Measurements from ENCODE around the gene EPDR1. TPM values are rescaled to one million over a fixed set of nuclear protein-coding genes. Genes with fewer than 3 reads are reported as not detected.

EPDR1 gene
- total RNA-seq, 1 experiment from 2014 or later: 5.3 TPM

- TF ChIP-seq, protein P1, sequence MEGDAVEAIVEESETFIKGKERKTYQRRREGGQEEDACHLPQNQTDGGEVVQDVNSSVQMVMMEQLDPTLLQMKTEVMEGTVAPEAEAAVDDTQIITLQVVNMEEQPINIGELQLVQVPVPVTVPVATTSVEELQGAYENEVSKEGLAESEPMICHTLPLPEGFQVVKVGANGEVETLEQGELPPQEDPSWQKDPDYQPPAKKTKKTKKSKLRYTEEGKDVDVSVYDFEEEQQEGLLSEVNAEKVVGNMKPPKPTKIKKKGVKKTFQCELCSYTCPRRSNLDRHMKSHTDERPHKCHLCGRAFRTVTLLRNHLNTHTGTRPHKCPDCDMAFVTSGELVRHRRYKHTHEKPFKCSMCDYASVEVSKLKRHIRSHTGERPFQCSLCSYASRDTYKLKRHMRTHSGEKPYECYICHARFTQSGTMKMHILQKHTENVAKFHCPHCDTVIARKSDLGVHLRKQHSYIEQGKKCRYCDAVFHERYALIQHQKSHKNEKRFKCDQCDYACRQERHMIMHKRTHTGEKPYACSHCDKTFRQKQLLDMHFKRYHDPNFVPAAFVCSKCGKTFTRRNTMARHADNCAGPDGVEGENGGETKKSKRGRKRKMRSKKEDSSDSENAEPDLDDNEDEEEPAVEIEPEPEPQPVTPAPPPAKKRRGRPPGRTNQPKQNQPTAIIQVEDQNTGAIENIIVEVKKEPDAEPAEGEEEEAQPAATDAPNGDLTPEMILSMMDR (conservative IDR thresholded peaks at IDR 0.05): no peak
- Histone ChIP-seq H3K4me1 (ENCODE audit: insufficient read depth, low read length) (no peaks in the 10 kb centered on the region), H3K23ac (ENCODE audit: insufficient read length, low read depth, low read length) (no peak overlapping the region), H2BK120ac (ENCODE audit: low read depth, low read length, poor library complexity, severe bottlenecking) (no peak overlapping the region), H3K23me2 (ENCODE audit: insufficient read length, low read depth, low read length, poor library complexity, severe bottlenecking) (peaks cover 12% of the 10 kb centered on the region), H3K14ac (ENCODE audit: insufficient read depth, low read length) (no peak overlapping the region), H3K4me2 (ENCODE audit: insufficient read depth, insufficient read length, low read length) (no peak overlapping the region), H3K18ac (ENCODE audit: insufficient read length, low read depth, low read length) (no peak overlapping the region), H3K56ac (ENCODE audit: insufficient read length, low read depth, low read length) (no peak overlapping the region), H3K27me3 (ENCODE audit: insufficient read depth, low read length) (no peaks in the 10 kb centered on the region), H3K4ac (ENCODE audit: low read depth, low read length) (no peak overlapping the region), H3K79me1 (ENCODE audit: insufficient read depth, low read depth, low read length, poor library complexity, severe bottlenecking) (no peaks in the 10 kb centered on the region), H3K27ac (ENCODE audit: insufficient read length, low read depth, low read length) (no peak overlapping the region), H4K5ac (ENCODE audit: insufficient read length, low read depth, low read length) (no peak overlapping the region), H2BK12ac (ENCODE audit: insufficient read length, low read depth, low read length) (no peak overlapping the region), H4K20me1 (ENCODE audit: control insufficient read depth, insufficient read depth, insufficient read length) (no peaks in the 10 kb centered on the region), H3K9ac (ENCODE audit: extremely low read depth, insufficient read length, low read length) (no peak overlapping the region), H4K8ac (replicated peaks; ENCODE audit: insufficient read length, low read depth, low read length) (no peak overlapping the region), H3K9me3 (ENCODE audit: control insufficient read depth, low read depth, low read length) (no peaks in the 10 kb centered on the region), H3T11ph (ENCODE audit: low read length) (no peak overlapping the region), H2BK15ac (ENCODE audit: low read depth, low read length) (no peak overlapping the region), H2AK5ac (ENCODE audit: insufficient read length, low read length) (no peak overlapping the region), H2AFZ (ENCODE audit: low read length) (no peak overlapping the region), H2BK20ac (ENCODE audit: low read depth, low read length, poor library complexity, severe bottlenecking) (no peak overlapping the region), H4K91ac (ENCODE audit: insufficient read length, low read depth, low read length) (no peak overlapping the region), H3K79me2 (ENCODE audit: insufficient read depth, low read length) (no peaks in the 10 kb centered on the region), H2BK5ac (ENCODE audit: insufficient read length, low read length) (no peak overlapping the region)
- Mint-ChIP-seq H3K9me3 (peaks cover 6 to 10% of the 10 kb centered on the region in 2 experiments; a peak in 4 of 5 replicates), H3K4me3 (no peak overlapping the region), H3K4me1 (peaks cover 8 to 10% of the 10 kb centered on the region in 2 experiments; a peak in 3 of 4 replicates), H3K27me3 (ENCODE audit: low read depth) (peaks cover 23% of the 10 kb centered on the region), H3K36me3 (ENCODE audit: insufficient read depth in 1 of 3, low read depth in 3 of 3) (peaks cover 2 to 7% (median 4%) of the 10 kb centered on the region in 3 experiments; a peak in 5 of 7 replicates), H3K27ac (no peak overlapping the region)
- DNase-seq: no peak
- WGBS (ENCODE audit: extremely low coverage, insufficient read length, low lambda C conversion rate): no CpG with 5 or more reads among the region's 1 CpG
Observed at GRCh38 chr7:37923996-37924395, 3.6 kb downstream of the EPDR1 start.

Measured in H9 (cell line).